Measurements from ENCODE around the gene LCN10.
"Not testable (repeated sequence)": the region's sequence is repeated elsewhere in the genome, so short reads cannot be mapped to it uniquely, and the experiment has no call there.

The LCN10 gene

GRCh38 chr9:136742591-136743391 is at the start of gene LCN10:
TSS of gene LCN10 (minus strand) at chr9:136742940. CDS start at chr9:136742903, 37 bp downstream.
- no peaks in the 10 kb centered on the region for H3K4me1 ChIP-seq (ENCODE audit: control insufficient read depth in 1 of 2, insufficient read depth in 1 of 2, low read depth in 1 of 2, low read length in 1 of 2)
- no peaks in the 10 kb centered on the region for H3K9me3 ChIP-seq
- TF ChIP-seq CTCF (IDR thresholded peaks at IDR 0.05), result no peak
- no peaks in the 10 kb centered on the region for H3K36me3 ChIP-seq
- H3K27me3 ChIP-seq, result peaks cover 92% of the 10 kb centered on the region
- no peak within 1 kb of the TSS for H3K4me3 ChIP-seq (ENCODE audit: low read depth in 1 of 2, low read length in 1 of 2)
- no peak within 1 kb of the TSS for H3K27ac ChIP-seq

- TF ChIP-seq CTCF (IDR thresholded peaks at IDR 0.05), result peak; percentile 84
- H3K27ac ChIP-seq, result peak overlapping the region; percentile 96
- no peaks in the 10 kb centered on the region for H3K9me3 ChIP-seq
- peaks cover 42 to 63% of the 10 kb centered on the region in 2 experiments for H3K4me1 ChIP-seq (ENCODE audit: control insufficient read depth in 1 of 2, insufficient read depth in 1 of 2, low read depth in 1 of 2, low read length in 1 of 2)
- H3K4me3 ChIP-seq (ENCODE audit: low read depth in 1 of 2, low read length in 1 of 2), result peak overlapping the region; percentile 73 to 89
- no peaks in the 10 kb centered on the region for H3K36me3 ChIP-seq
- H3K27me3 ChIP-seq, result peaks cover 7% of the 10 kb centered on the region
Measured at GRCh38 chr9:136791516-136792276, 49.0 kb upstream of the LCN10 start.

GRCh38 chr9:136790640-136791515 is 48.1 kb upstream of the LCN10 start, which contains the start of gene TMEM141:
TSS of gene TMEM141 (plus strand) at chr9:136791344. CDS start at chr9:136791371, 27 bp downstream.
- Histone ChIP-seq H3K4me1 (ENCODE audit: control insufficient read depth in 1 of 2, insufficient read depth in 1 of 2, low read depth in 1 of 2, low read length in 1 of 2) (peaks cover 39 to 60% of the 10 kb centered on the region in 2 experiments), H3K36me3 (no peaks in the 10 kb centered on the region), H3K9me3 (no peaks in the 10 kb centered on the region), H3K27me3 (no peaks in the 10 kb centered on the region), H3K27ac (peak within 1 kb of the TSS; percentile 96), H3K4me3 (ENCODE audit: low read depth in 1 of 2, low read length in 1 of 2) (peak within 1 kb of the TSS; percentile 73 to 89)
- no peak for TF ChIP-seq CTCF (IDR thresholded peaks at IDR 0.05)

- H3K27ac ChIP-seq, result no peak overlapping the region
- H3K4me1 ChIP-seq (ENCODE audit: control insufficient read depth in 1 of 2, insufficient read depth in 1 of 2, low read depth in 1 of 2, low read length in 1 of 2), result peaks cover 26 to 47% of the 10 kb centered on the region in 2 experiments
- no peaks in the 10 kb centered on the region for H3K36me3 ChIP-seq
- H3K4me3 ChIP-seq (ENCODE audit: low read depth in 1 of 2, low read length in 1 of 2), result no peak overlapping the region
- H3K27me3 ChIP-seq, result no peaks in the 10 kb centered on the region
- no peak for TF ChIP-seq CTCF (IDR thresholded peaks at IDR 0.05)
- no peaks in the 10 kb centered on the region for H3K9me3 ChIP-seq
Measured at GRCh38 chr9:136789523-136789937, 46.8 kb upstream of the LCN10 start.

GRCh38 chr9:136788644-136789522 is 46.1 kb upstream of the LCN10 start:
- H3K9me3 ChIP-seq; H3K4me3 ChIP-seq (ENCODE audit: low read depth in 1 of 2, low read length in 1 of 2); H3K27ac ChIP-seq; H3K36me3 ChIP-seq; H3K27me3 ChIP-seq: not testable (repeated sequence)
- H3K4me1 ChIP-seq (ENCODE audit: control insufficient read depth in 1 of 2, insufficient read depth in 1 of 2, low read depth in 1 of 2, low read length in 1 of 2), result peaks cover 23 to 40% of the 10 kb centered on the region in 2 experiments
